Stimulated activated CD4-positive, alpha-beta T cell treated with anti-CD3 and anti-CD28 coated beads, Interleukin-2, amount 100 ng/mL, for 24 hours (primary cell): Measurements from ENCODE around the gene SIM1.

Experiments used
- DNase-seq, 2 donors: peaks; one replicate each; pipeline ENCODE4 v3.0.0-alpha.2; 2020

Gene SIM1

DNA sequence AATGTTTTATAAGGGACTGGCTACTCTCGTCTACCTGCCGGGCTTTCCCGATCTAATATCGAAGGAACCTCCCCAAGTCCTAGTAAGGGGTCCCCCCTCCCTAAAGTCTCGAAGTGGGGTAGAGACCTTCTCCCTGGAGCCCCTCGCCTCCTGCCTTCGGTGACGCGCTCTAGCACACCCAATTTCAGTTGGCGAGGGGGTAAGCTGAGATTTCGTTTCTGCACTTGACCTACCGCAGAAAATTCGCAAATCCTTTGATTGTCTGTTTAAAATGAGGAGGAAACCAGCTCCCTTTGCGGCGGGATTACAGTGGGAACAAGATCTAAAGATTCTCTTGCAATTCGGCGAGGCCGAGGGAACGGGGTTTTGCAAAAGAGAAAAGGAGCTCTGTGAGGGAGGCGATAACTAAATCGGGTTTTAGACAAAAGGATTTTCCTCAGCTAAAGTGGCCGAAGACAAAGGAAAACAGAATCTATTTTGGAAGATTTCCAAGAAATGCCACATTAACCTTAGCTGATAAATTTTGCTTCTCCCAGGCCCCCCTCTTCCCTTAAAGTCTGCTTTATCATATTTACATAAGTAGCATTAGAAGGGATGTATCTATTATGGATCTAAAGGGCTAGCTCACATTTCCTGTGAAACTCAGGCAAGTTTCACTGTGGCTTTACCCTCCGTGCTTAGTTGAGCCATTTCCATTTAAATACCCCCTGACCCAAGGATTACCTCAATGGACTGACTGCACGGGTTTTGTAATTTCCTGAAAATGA is 8.4 kb downstream of the SIM1 start:
- DNase-seq: no peak

DNA sequence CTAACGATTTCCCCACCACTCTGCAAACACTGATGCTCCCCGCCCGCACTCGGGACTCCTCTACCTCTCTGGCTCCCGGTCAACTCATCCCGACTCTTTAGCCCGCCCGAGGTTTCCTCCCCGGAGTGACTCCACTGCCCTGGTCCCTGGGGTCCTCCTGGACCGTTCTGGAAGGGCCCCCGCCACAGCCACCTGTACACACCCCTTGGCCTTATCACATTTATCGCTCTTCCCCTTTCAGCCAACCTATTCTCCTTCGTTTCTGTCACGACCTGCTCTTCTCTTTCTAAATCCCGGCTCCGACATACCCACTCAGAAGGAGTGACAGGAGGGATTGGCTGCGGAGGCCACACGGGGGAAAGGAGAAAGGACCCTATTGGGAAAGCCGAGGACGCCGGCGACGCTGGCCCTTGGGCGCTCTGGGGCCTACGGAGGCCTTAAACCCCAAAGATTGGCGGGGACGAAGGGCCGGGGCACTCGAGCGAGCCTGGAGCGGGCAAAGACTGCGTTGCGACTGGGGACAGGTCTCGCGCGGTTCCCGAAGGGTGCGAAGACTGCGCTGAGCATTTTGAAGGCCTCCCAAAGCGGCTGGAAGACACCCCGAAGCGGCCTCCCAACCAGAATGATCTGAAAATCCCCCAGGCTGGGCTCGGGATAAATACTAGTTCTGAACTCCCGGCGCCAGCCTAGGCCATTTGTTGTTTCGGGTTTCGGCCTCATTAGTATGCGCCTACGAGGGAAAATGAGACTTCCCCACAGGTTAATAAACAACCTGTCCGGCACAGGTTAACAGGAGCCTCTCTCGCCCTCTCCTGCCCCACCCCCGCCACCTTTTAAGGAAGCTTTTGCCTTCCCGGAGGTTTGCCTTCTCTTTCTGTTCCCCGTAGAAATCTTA is 9.2 kb downstream of the SIM1 start:
- DNase-seq: no peak

DNA sequence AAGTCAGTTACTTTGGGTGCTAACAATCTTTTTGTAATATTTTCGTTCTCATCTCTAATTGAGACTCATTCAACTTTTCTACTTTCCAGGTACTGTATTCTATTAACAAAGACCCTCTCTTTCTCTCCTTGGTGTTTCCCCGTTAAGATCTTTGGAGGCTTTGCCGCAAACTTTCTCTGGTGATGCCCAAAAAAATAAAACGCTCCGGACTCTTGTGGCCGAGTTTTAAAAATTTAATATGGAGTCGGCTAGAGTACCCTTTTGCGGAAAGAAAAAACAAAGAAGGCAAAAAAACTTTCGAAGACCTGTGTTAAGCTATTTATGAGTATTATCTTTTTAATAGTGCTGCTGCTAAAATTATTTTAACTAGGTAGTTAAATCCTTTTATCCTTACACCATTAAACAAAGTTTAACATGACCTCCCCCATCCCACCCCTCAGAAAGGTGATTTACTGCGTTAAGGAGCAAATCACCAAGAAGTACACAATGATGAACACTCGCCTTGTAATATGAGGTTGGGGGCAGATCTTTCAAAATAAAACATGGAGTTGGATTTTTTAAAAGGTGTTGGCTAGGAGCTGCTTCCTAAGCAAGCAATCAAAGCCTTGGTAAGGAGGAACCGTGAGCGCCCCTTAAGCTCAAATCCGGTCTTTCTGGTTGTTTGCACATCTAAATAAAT is 10.0 kb downstream of the SIM1 start:
- DNase-seq: no peak

DNA sequence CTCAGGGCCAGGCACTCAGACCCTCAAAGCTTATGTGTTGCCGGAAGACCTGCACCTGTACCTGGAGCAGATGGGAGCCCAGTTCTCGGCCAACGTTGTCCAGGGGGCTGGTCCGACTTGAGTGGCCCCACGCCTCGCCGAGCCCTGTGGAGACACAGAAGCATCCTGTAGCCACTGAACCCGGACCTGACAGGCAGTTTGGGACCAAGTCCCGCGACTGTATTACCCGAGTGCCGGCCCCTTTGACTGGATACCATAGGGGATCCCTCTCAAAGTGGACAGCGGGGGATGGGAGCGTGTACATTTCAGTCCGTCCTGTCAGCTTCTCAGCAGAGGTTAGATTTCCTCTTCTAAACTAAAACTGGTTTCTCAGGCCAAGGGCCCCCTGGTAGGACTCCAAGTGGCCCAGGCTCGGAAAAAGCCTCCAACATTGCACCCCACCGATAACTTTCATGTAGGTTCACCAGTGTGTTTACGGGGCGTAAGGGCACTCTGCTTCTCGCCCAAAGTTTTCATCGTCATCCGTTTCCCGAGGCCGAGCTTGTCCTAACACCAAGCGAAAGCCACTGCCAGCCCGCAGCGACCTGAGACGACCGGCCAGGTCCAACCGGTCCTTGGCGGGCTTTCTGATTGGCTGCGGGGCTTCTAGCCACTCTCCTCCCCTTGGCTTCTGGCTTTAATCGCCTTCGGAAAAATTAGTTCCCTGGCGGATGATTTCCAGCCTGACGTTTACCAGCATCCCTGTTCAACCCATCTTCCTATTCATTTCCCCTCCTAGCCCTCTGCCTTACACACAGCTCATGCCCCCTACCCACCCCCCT is 10.8 kb downstream of the SIM1 start:
- no peak for DNase-seq

DNA sequence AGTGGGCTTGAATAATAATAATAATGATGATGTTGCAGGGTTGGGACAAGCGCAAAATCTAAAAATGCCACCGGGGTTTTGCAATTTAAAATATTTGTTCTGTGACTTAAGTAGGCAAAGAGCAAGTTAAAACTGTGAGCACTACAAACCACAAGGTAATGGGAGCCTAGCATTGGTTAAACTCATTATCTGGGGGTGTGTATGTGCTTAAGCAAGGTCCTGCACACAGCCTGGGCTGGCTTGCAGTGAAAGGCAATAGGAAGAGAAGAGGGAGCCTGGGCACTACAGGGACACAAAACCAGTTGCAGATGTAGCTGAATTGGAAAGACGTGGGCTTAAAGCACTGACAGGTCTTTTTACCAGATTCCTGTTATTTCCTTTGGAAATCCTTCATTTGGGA is 11.7 kb downstream of the SIM1 start:
- no peak for DNase-seq

DNA sequence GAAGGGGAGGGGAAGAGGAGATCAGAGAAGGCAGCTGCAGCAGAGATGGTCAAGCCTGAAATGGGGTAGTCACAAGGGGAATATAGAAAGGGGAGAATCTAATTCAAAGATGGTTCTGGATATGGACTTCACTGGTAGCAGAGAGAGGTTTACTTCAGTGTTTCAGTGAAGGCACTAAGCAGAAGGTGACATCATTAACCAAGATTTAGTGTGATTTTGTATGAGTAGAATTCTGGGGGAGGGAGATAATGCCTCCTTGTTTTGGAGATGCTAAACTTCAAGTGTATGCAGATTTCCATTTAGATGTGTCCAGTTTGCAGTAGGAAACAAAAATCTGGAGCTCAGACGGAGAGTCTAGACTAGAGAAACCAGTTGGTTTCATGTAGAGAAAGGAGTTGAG is 13.1 kb downstream of the SIM1 start:
- no peak for DNase-seq

DNA sequence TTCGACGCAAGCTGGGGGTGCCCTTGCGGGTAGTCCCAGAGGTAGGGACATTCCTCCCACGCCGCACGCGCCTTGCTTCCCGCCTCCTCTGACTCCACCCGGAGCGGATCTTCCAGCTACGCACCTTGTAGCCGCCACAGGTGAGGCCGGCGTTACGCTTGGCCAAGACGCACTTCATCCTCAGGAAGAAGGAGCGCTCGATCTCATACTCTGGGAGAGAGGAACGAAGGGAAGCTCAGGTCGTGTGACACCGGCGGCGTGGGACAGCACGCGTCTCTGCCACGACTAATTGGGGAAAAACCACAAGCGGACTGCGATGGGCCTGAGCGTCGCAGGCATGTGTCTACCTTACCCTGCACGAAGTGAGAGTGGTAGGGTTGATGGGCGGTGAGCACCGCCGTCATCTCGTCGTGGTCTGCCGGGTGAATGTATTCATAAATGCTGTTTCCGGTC is 15.5 kb downstream of the SIM1 start:
- no peak for DNase-seq

DNA sequence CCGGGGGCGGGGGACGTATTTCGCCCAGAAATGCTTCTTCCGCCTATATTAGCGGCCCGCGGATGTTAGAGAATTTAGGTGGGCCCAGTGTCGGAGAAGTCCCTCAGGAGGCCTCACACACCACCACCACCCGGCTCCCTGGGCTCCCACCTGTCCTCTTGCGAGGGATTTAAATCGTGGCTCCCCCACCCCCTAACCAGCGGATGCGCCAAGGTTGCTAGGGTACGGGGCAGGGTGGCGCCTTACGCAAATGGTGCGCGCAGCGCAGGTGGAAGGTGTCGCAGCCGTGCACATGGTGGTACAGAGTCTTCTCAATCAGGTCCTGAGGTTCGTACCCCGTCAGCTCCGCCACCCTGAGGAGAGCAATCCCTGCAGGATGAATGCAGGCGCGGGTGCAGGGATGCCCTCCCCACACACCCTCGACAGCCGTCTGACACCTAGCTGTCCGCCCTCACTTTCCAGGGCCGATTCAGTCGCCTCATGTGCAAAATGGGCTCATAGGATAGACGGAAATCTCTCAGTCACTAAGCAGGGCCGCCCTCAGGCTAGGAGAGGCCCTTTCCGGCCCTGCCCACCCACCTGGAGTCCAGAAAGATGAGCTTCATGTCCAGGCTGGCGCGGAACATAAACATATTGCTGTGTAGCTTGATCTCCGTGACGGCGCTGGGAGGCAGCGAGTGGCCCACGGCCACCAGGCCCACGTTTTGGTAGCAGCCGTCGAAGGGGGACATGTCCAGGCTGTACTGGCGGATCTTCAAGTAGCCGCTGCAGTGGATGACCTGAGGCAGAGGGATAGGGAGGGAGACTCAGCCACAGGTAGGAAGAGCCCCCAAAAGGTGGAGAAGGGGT is 16.6 kb downstream of the SIM1 start:
- no peak for DNase-seq

DNA sequence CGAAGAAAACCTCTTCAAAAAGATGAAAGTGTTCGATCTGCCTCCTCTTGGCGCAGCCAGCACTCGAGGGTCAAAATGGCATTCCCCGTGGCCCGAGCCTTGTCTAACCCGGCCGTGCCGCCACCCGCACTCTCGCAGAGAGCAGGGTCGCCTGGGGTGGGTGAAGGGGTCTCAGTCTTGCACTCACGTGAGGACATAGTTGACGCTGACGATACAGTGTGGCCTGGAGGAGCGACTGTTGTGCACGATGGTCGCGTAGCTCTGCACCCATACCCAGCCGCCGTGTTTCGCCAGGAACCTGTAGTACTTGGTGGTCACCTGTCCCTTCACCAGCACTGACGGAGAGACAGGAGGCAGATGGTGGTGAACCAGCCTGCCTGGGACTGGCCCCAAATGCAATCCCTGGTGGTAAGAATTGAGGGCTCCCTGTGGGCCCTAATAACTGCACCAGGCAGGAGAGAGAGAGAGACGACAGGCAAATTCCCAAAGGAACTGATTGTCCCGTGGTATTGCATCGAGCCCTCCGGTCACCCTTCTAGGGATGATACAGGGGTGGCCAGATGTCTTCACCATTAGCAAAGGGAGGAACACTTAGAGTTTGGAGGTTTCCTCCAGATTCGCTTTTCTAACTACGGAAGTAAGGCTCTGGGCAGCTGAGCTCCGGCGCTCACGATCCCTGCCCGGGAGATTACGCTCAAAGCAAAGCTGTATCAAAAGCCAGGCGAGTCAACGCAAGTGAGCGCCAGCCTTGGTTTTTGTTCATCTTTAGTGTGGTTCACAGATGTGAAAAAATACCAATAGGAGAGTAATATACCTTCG is 17.4 kb downstream of the SIM1 start:
- no peak for DNase-seq

DNA sequence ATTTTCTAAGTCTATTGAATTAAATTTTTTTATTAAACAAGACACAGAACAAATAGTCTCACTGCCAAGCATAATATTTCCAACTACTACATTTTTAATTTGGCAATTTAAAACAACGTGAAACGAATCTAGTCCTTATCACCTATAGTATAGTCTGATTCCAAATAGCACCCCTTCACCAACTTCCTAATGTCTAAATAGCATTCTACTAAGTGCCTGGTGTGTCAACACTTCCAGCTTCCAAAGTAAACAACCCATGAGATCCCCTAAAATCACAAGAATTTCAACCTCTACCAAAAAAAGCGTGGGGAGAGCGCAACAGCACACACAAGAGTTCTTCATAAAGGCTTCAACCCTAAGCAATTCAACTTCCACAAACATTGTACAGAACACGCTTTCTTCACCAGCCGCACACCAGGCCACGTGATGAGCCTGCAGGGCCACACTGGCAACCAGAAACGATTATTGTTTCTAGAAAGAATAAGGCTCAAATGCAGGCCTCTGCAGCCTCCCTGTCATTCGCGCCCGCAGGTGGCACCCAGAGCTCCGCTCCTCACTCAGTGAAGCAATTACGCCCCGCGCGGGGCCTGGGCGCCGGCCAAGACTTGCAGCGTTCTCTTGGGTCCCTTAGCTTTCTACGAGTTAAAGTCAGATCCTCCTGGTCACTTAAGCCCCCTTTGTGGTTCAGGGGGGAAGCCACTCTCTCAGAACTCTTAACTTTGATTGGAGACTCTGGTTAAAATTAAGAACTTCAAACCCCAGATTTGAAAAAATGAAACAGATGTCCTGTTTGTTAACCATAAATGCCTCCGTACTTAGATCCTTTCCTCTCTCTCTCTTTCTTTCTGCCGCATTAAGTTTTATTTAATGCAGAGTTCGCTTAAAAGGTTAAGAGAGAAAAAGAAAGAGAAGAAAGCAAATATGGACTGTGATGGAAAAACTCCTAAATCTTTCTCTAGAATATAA is 18.3 kb downstream of the SIM1 start:
- DNase-seq: peak in 1 of 2 donors; percentile 19

DNA sequence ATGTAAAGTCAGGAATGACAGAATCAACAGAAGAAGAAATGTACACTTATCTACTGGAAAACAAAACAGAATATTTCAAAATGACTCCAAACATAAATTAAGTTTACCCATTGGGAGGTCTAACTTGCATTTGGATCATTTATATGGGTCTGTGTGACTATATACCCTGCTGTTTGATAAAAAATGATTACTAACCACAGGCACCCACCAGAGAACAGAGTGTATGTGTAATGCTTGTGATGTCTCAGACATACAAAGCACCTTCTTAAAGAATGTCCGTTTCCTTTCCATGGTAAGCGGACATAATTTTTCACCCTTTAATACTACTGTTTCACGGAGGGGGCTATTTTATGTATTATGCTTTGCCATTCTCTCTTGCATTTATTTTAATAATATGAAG is 19.2 kb downstream of the SIM1 start:
- no peak for DNase-seq

DNA sequence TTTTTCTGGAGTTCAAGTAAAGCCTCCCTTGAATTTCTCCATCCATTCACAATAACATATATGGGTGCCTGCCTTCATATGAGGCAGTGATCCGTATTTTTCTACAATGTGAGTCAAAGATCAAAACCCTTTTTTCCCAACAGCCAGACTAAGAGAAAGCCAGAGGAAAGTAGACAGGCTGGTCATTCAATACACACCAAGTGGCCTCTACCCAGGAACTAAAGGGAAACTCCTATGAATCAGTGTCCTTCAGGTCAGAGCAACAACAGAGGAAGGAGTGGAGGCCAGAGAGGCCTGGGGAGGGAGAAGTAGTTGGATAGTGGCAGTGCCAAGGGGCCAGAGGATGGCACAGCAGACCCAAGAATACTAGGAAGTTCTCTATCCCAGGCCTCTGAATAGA is 23.8 kb downstream of the SIM1 start:
- DNase-seq: no peak

DNA sequence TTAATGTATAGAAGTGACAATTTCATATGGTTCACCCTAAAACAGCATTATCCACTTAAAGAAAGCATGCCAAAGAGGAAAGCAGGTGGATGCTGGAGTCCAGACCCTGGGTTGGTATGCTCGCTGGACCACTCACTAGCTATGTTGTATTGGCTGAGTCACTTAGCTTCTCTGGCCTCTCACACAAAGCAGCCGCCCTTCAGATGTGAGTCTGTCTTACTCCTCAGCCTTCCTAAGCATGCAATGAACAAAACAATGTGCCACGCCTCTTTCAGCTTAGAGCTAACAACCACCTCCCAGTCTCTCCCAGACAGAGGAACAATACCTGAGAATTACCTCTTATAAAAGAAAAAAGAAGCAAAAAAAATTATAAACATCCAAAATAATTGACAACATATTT is 29.4 kb downstream of the SIM1 start:
- no peak for DNase-seq

DNA sequence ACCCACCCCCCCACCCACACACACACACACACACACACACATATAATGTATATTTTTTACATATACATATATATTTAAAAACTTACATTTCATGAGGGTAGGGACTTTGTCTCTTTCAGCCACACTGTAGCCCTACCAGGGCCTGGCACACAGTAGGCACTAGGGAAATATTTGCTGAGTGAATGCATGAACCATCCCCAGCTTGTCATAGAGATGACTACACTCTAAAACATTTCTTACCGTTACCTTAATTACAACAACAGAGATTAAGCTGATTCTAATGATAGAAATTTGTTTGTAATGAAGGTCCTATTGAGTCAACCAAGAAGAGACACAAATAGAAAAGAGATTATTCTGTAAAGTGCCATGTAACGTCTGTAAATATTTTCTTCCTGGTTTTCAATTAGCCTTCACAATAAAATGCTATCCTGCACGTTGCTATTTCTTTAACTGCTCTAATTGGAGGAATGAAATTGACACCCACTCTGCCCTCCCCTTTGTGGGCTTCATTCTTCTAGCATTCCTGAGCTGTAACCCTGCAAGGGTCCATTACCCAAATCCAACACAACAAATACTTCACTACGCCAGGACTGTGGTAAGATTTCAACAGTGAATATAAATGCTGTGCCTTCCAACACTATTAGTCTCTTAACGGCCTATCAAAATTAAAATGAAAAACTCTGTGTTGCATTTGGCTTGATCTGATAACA is 30.8 kb downstream of the SIM1 start:
- DNase-seq: no peak

DNA sequence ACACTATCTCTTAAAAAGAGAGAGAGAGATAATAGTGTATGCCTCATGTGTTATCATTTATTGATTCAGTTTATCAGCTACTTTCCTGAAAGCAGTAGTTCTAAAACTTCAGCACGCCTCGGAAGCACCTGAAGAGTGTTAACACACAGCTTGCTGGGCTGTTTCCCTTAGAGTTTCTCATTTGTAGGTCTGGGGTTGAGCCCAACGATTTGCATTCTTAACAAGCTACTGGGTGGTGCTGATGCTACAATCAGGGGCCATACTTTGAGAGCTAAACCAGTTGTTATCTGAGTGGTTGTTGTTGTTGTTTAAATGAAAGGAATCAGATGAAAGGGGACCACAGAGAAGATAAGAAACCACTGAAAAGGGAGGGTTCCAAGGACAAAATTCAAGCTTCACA is 32.6 kb downstream of the SIM1 start:
- DNase-seq: no peak

DNA sequence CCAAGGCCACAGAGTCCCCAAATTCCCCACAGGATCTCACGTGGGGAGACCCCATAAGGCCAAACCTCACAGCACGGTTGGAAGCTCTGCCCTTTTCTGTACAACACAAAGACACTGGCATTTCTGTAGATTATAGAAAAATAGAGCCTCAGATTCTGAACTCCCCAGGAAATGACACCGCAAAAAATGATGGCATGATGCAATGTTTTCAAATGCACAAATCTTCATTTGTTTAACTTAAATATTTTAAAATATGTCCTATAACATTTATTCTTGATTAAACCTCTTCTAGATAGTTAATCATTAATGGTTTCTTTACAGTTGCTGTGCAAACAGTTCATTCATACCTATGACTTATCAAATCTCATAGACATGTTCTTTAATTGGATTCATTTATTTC is 33.8 kb downstream of the SIM1 start:
- no peak for DNase-seq

DNA sequence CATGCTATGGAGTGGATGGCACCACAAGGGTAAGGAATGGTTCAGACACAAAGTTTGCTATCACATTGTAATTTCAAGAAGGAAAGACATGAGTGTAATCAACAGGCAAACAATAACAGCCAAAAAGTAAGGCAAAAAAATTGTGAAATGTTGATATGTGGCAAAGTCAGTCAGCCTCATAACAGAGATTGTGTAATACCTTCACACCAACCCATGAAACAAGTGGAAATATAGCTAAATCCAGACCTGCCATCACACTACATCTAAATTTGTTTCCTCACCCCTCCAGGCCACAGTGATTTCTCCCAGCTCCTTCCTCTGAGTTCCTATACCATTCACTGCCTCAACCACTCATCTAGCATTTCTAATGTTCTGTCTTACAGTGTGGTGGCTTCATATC is 37.3 kb downstream of the SIM1 start:
- DNase-seq: no peak

DNA sequence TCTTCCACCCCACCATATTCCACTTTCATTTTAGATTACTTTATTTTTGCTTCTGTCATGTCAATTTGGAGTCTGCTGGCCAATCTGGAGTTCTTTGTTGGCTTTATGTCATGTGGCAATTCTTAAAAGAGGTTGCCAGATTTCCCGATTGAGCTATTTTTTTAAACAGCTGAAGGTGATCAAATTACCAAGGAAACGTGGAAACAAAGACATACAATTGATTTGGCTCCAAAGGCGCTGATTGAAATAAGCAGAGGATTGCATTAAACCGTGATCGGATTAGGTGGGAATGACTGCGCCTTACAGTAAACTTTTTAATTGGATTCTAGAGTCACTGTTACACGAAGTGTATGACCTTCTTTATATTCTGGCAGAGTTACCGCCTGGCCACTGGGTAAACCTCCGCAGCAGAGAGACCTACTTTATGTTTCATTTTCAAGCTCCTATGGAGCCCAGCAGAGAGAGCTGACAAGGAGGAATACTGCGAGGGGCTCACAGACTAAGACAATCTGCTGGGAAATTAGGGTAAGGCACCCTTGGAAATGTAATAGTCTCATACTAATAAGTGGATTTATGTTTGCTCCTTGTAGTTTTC is 37.9 kb downstream of the SIM1 start:
- DNase-seq: no peak

DNA sequence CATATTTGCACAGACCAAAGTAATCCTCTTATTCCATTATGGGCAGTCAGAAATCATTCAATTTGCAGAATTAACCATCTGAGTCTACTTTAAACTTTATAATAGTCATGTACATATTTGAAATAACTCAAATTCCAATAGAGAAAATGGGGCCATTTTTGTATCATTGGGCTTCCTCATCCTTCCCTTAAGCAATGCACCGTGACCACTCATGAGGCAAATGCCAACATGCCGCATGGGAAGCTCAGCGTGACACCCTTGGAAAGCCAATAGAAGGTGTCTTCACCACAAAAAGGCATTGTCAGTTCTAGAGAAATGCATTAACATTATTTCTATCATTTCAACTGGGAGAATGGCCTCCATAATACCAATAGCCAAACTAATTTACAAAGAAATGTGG is 38.5 kb downstream of the SIM1 start:
- DNase-seq: no peak
